SU-DHL-6 (cell line): Measurements from ENCODE around the gene SRPK1.
"Not testable (repeated sequence)": the region's sequence is repeated elsewhere in the genome, so short reads cannot be mapped to it uniquely, and the experiment has no call there.

Experiments used
- EZH2phosphoT487 ChIP-seq: fragments of 200-600 bp; sonication (generic), shearing (Covaris generic); conservative IDR thresholded peaks from 2 replicates; pipeline ENCODE4 v1.6.1; 2018; ENCODE audit warnings: mild to moderate bottlenecking, antibody characterized with exemption, low read length, moderate library complexity, mixed read lengths
- TF ChIP-seq, protein P1 (sequence below): fragments of 200-600 bp; sonication (generic); IDR thresholded peaks from one replicate; pipeline ENCODE4 v1.5.1; 2017; ENCODE audit warnings: antibody characterized with exemption, mild to moderate bottlenecking, low read length, moderate library complexity; ENCODE audit not compliant: insufficient read depth, poor library complexity, severe bottlenecking

DNA sequence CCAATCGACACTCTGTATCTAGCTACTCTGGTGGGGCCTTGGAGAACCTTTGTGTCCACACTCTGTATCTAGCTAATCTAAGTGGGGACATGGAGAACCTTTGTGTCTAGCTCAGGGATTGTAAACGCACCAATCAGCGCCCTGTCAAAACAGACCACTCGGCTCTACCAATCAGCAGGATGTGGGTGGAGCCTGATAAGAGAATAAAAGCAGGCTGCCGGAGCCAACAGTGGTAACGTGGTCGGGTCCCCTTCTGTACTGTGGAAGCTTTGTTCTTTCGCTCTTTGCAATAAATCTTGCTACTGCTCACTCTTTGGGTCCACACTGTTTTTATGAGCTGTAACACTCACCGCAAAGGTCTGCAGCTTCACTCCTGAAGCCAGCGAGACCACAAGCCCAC, 11.0 kb upstream of the SRPK1 start:
- TF ChIP-seq, protein P1, sequence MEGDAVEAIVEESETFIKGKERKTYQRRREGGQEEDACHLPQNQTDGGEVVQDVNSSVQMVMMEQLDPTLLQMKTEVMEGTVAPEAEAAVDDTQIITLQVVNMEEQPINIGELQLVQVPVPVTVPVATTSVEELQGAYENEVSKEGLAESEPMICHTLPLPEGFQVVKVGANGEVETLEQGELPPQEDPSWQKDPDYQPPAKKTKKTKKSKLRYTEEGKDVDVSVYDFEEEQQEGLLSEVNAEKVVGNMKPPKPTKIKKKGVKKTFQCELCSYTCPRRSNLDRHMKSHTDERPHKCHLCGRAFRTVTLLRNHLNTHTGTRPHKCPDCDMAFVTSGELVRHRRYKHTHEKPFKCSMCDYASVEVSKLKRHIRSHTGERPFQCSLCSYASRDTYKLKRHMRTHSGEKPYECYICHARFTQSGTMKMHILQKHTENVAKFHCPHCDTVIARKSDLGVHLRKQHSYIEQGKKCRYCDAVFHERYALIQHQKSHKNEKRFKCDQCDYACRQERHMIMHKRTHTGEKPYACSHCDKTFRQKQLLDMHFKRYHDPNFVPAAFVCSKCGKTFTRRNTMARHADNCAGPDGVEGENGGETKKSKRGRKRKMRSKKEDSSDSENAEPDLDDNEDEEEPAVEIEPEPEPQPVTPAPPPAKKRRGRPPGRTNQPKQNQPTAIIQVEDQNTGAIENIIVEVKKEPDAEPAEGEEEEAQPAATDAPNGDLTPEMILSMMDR = not testable (repeated sequence)
- TF ChIP-seq EZH2phosphoT487 = not testable (repeated sequence)
